Panc1 (cell line): ENCODE data around the gene CD99. TPM values are rescaled to one million over a fixed set of nuclear protein-coding genes. Genes with fewer than 3 reads are reported as not detected.

Source experiments
- ATAC-seq: fragments of 200-7000 bp; cut with Tn5 transposase; 2 replicates; pipeline ENCODE4 v1.9.1; 2020; ENCODE audit warnings: mild to moderate bottlenecking, moderate library complexity
- BruUV-seq: library from RNA; stranded (reverse); fragments of 400-500 nt; replicated peaks from 2 replicates; lab custom pipeline; 2021; lab: Mats Ljungman, UMichigan
- CTCF ChIA-PET: fragments of 300-600 bp; sonication (Branson Sonifier 250); formaldehyde crosslinking; loops from one replicate; lab custom pipeline; 2022; ENCODE audit warnings: antibody characterized with exemption; lab: Charles Lee
- POLR2A ChIA-PET: fragments of 300-600 bp; sonication (Branson Sonifier 250); formaldehyde crosslinking; loops from one replicate; lab custom pipeline; 2022; ENCODE audit warnings: antibody characterized with exemption; lab: Charles Lee
- DNase-seq: peaks from one replicate; pipeline ENCODE4 v3.0.0-alpha.2; 2010; ENCODE audit warnings: low read depth, low spot score
- H3K27ac ChIP-seq: 2 replicates; pipeline ENCODE4 v1.5.1; 2011; ENCODE audit warnings: mild to moderate bottlenecking, low read length, inconsistent platforms
- H3K27me3 ChIP-seq: fragments of 200-500 bp; sonication (Bioruptor generic); 2 replicates; pipeline ENCODE4 v1.6.0; 2014; ENCODE audit warnings: low read length, inconsistent platforms; ENCODE audit not compliant: control insufficient read depth, insufficient read depth
- H3K36me3 ChIP-seq: fragments of 200-500 bp; sonication (Bioruptor generic); 2 replicates; pipeline ENCODE4 v1.5.1; 2014; ENCODE audit warnings: inconsistent platforms, mild to moderate bottlenecking, low read length, moderate library complexity; ENCODE audit not compliant: control insufficient read depth, insufficient read depth
- H3K4me1 ChIP-seq: 2 replicates; pipeline ENCODE4 v1.5.1; 2011; ENCODE audit warnings: inconsistent platforms, mild to moderate bottlenecking, low read length, moderate library complexity; ENCODE audit not compliant: control insufficient read depth, insufficient read depth
- H3K4me3 ChIP-seq, 2 experiments: 2 replicates each; pipeline ENCODE4 v1.5.1; 2011 to 2012; ENCODE audit warnings: low read depth in 2 of 2, low read length in 2 of 2, mild to moderate bottlenecking in 2 of 2, inconsistent platforms in 1 of 2, moderate library complexity in 1 of 2
- H3K9me3 ChIP-seq: fragments of 200-500 bp; sonication (Bioruptor generic); 2 replicates; pipeline ENCODE4 v1.5.1; 2014; ENCODE audit warnings: low read depth, mild to moderate bottlenecking, inconsistent platforms, low read length, moderate library complexity; ENCODE audit not compliant: control insufficient read depth, insufficient read depth
- POLR2AphosphoS5 ChIP-seq: IDR thresholded peaks from 2 replicates; pipeline ENCODE4 v1.6.1; 2012; ENCODE audit warnings: mild to moderate bottlenecking, low read depth, low read length, moderate library complexity
- SIN3A ChIP-seq: IDR thresholded peaks from 2 replicates; pipeline ENCODE4 v1.6.1; 2012; ENCODE audit warnings: low read depth, mild to moderate bottlenecking, low read length, moderate library complexity, borderline replicate concordance; ENCODE audit not compliant: insufficient read depth
- TCF7L2 ChIP-seq: IDR thresholded peaks from 2 replicates; pipeline ENCODE4 v1.6.1; 2011; ENCODE audit warnings: mild to moderate bottlenecking, low read depth, low read length, inconsistent platforms
- in situ Hi-C: cut with HindIII; loops from 2 replicates; pipeline ENCODE4 v1.10.0; 2016; ENCODE audit warnings: low sequenced_read_pairs, low pct_unique_long_range_greater_than_20kb
- intact Hi-C: fragments of 100-400 bp; cut with micrococcal nuclease; formaldehyde crosslinking; loops from one replicate; pipeline ENCODE4 v1.10.0; 2022; ENCODE audit not compliant: unreplicated experiment
- total RNA-seq: library from RNA; stranded (reverse); gene quantifications from one replicate; pipeline ENCODE4 v1.2.1, GENCODE V29; 2021; ENCODE audit not compliant: unreplicated experiment
- TF ChIP-seq, protein P1 (sequence below), 2 experiments: IDR thresholded peaks; 2 replicates each; pipeline ENCODE4 v1.6.1; 2011 to 2012; ENCODE audit warnings: low read depth in 2 of 2, control low read depth in 1 of 2, low read length in 1 of 2, mild to moderate bottlenecking in 1 of 2, moderate library complexity in 1 of 2; ENCODE audit not compliant: insufficient read depth in 1 of 2
- TF ChIP-seq, protein P2 (sequence below): fragments of 450-650 bp; IDR thresholded peaks from 2 replicates; pipeline ENCODE4 v1.5.1; 2017; ENCODE audit warnings: mild to moderate bottlenecking

Gene CD99
- total RNA-seq, 1 experiment from 2014 or later, result 67.6 TPM

DNA sequence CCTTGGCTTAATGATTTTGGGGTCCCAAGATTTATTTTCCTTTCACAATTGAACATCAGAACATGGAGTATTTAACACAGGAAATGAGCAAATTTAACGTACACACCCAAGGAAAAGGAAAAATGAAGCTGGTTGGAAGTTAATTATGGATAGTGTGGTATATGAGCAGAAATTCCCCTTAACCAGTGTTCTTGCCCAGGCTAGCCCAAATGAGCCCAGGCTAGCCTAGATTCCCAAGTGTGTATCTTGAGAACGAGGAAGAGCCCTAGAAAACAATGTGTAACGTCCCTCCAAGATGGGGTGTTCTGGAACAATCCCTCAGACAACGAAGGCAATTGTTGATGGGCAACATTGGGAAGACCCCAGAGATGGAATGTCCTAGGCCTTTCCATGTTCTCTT, 94.4 kb downstream of the CD99 start:
- CTCF ChIA-PET, result no interaction called here
- no peaks in the 10 kb centered on the region for H3K27me3 ChIP-seq
- in situ Hi-C loops (no loop called here), intact Hi-C loops (no loop called here)
- no peaks in the 10 kb centered on the region for H3K36me3 ChIP-seq
- POLR2A ChIA-PET, result no interaction called here
- H3K4me1 ChIP-seq, result no peaks in the 10 kb centered on the region
- no TSS peak for BruUV-seq
- ATAC-seq (no peak), DNase-seq (no peak)
- H3K4me3 ChIP-seq, result no peak overlapping the region
- TF ChIP-seq, protein P1, sequence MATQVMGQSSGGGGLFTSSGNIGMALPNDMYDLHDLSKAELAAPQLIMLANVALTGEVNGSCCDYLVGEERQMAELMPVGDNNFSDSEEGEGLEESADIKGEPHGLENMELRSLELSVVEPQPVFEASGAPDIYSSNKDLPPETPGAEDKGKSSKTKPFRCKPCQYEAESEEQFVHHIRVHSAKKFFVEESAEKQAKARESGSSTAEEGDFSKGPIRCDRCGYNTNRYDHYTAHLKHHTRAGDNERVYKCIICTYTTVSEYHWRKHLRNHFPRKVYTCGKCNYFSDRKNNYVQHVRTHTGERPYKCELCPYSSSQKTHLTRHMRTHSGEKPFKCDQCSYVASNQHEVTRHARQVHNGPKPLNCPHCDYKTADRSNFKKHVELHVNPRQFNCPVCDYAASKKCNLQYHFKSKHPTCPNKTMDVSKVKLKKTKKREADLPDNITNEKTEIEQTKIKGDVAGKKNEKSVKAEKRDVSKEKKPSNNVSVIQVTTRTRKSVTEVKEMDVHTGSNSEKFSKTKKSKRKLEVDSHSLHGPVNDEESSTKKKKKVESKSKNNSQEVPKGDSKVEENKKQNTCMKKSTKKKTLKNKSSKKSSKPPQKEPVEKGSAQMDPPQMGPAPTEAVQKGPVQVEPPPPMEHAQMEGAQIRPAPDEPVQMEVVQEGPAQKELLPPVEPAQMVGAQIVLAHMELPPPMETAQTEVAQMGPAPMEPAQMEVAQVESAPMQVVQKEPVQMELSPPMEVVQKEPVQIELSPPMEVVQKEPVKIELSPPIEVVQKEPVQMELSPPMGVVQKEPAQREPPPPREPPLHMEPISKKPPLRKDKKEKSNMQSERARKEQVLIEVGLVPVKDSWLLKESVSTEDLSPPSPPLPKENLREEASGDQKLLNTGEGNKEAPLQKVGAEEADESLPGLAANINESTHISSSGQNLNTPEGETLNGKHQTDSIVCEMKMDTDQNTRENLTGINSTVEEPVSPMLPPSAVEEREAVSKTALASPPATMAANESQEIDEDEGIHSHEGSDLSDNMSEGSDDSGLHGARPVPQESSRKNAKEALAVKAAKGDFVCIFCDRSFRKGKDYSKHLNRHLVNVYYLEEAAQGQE (IDR thresholded peaks at IDR 0.05; ENCODE audit: insufficient read depth in 1 of 2, low read depth in 2 of 2, low read length in 1 of 2), result no peak
- TF ChIP-seq SIN3A (no peak), POLR2AphosphoS5 (no peak), TCF7L2 (no peak)
- TF ChIP-seq, protein P2, sequence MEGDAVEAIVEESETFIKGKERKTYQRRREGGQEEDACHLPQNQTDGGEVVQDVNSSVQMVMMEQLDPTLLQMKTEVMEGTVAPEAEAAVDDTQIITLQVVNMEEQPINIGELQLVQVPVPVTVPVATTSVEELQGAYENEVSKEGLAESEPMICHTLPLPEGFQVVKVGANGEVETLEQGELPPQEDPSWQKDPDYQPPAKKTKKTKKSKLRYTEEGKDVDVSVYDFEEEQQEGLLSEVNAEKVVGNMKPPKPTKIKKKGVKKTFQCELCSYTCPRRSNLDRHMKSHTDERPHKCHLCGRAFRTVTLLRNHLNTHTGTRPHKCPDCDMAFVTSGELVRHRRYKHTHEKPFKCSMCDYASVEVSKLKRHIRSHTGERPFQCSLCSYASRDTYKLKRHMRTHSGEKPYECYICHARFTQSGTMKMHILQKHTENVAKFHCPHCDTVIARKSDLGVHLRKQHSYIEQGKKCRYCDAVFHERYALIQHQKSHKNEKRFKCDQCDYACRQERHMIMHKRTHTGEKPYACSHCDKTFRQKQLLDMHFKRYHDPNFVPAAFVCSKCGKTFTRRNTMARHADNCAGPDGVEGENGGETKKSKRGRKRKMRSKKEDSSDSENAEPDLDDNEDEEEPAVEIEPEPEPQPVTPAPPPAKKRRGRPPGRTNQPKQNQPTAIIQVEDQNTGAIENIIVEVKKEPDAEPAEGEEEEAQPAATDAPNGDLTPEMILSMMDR, result no peak
- H3K27ac ChIP-seq, result no peak overlapping the region
- H3K9me3 ChIP-seq, result no peaks in the 10 kb centered on the region

DNA sequence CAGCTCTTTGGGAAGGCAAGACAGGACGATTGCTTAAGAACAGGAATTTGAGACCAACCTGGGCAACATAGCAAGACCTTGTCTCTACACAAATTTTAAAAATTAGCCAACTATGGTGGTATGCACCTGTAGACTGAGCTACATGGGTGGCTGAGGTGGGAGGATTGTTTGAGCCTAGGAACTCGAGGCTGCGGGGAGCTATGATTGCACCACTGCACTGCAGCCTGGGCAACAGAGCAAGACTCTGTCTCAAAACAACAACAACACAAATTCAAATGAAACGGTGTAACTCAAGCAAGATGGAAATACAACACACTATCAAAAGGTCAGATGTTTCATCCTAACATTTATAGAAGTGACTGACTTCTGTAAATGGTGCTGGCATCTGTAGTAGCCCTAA, 97.9 kb downstream of the CD99 start:
- no peaks in the 10 kb centered on the region for H3K27me3 ChIP-seq
- CTCF ChIA-PET, result no interaction called here
- no peak overlapping the region for H3K27ac ChIP-seq
- H3K36me3 ChIP-seq, result no peaks in the 10 kb centered on the region
- POLR2A ChIA-PET, result no interaction called here
- BruUV-seq, result no TSS peak
- intact Hi-C loops (no loop called here), in situ Hi-C loops (no loop called here)
- no peaks in the 10 kb centered on the region for H3K9me3 ChIP-seq
- TF ChIP-seq TCF7L2 (no peak), SIN3A (no peak), POLR2AphosphoS5 (no peak)
- TF ChIP-seq, protein P1 (IDR thresholded peaks at IDR 0.05; ENCODE audit: insufficient read depth in 1 of 2, low read depth in 2 of 2, low read length in 1 of 2), result no peak
- TF ChIP-seq, protein P2, result no peak
- no peaks in the 10 kb centered on the region for H3K4me1 ChIP-seq
- DNase-seq (no peak), ATAC-seq (no peak)
- H3K4me3 ChIP-seq, result no peak overlapping the region
